ENCODE data around the gene HK2. TPM values are rescaled to one million over a fixed set of nuclear protein-coding genes. Genes with fewer than 3 reads are reported as not detected.
A peak's percentile ranks its signal among the peaks of the same experiment; 100 is the strongest.
"Not testable (repeated sequence)": the region's sequence is repeated elsewhere in the genome, so short reads cannot be mapped to it uniquely, and the experiment has no call there.

The HK2 gene
- total and polyA plus RNA-seq, 4 donors = 1.1 to 26.4 (median 13.9) TPM

DNA sequence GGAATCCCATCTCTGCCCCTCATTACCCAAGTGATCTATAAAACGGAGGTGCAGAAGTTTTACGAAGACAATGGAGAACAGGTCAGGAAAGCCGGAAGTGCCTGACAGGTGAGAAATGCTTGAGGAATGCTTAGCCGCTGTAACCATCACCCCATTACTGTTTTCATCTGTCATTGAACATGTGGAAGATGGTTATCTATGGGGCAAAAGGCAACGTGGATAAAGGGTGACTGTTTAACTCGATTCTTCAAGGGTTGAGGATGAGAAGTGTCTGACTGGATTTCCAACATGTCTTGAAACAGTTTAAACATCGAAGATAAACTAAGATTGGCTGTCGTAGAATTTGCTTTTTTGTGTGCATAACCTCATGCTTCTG, 17.3 kb downstream of the HK2 start:
- no peak for ATAC-seq (ENCODE audit: low FRiP score)
- H3K4me1 ChIP-seq (ENCODE audit: control insufficient read depth in 1 of 2, insufficient read depth in 2 of 2, low read length in 2 of 2) = no peaks in the 10 kb centered on the region
- intact Hi-C loops (cut with DNase I) = no loop called here
- DNase-seq = no peak
- no peak overlapping the region for H3K27ac ChIP-seq (ENCODE audit: low read depth in 1 of 2, low read length in 2 of 2)
- WGBS, 2 donors = 87 to 92% methylated on average over 8 of the region's 8 CpGs
- no peaks in the 10 kb centered on the region for H3K27me3 ChIP-seq (ENCODE audit: control insufficient read depth in 1 of 2, insufficient read depth in 2 of 2, low read length in 1 of 2)
- H3K36me3 ChIP-seq (ENCODE audit: control insufficient read depth in 1 of 2, insufficient read depth in 2 of 2, low read length in 1 of 2) = peaks cover 0 to 1% of the 10 kb centered on the region in 2 donors
- no peaks in the 10 kb centered on the region for H3K9me3 ChIP-seq (ENCODE audit: control insufficient read depth, low read length)
- H3K4me3 ChIP-seq (ENCODE audit: low read length in 2 of 2) = no peak overlapping the region

DNA sequence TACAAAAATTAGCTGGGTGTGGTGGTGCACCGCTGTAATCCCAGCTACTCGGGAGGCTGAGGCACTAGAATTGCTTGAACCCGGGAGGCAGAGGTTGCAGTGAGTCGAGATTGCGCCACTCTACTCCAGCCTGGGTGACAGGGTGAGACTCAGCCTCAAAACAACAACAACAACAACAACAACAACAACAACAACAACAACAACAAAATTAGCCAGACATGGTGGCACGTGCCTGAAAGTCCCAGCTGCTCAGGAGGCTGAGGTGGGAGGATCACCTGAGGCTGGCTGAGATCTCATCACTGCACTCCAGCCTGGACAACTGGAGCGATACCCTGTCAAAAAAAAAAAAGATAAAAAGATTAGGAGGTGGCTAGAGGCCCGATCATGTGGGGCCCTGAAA, 19.4 kb downstream of the HK2 start:
- H3K4me1 ChIP-seq (ENCODE audit: control insufficient read depth in 1 of 2, insufficient read depth in 2 of 2, low read length in 2 of 2); H3K27ac ChIP-seq (ENCODE audit: low read depth in 1 of 2, low read length in 2 of 2); H3K4me3 ChIP-seq (ENCODE audit: low read length in 2 of 2); H3K36me3 ChIP-seq (ENCODE audit: control insufficient read depth in 1 of 2, insufficient read depth in 2 of 2, low read length in 1 of 2); H3K9me3 ChIP-seq (ENCODE audit: control insufficient read depth, low read length); intact Hi-C loops (cut with DNase I); ATAC-seq (ENCODE audit: low FRiP score); H3K27me3 ChIP-seq (ENCODE audit: control insufficient read depth in 1 of 2, insufficient read depth in 2 of 2, low read length in 1 of 2): not testable (repeated sequence)
- WGBS, 2 donors = 96 to 98% methylated on average over 8 of the region's 8 CpGs
- peak in 1 of 2 donors; percentile 5 for DNase-seq

DNA sequence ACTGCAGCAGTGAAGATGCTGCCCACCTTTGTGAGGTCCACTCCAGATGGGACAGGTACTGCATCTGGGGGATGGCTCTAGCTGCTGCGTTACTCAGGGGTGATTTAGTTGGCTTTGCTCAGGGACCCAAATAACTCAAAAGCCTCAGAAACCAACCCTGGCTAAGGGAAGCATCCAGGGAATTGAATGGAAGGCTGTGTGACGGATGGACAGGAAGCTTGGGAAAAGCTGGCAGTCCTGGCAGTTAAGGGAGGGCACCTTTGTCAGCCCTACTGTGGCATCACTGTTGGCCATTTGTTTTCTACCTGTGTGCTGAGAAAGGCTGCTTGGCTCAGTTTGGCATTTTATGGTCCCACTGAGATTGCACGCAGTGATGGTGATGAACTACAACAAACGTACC, 20.5 kb downstream of the HK2 start:
- no peaks in the 10 kb centered on the region for H3K27me3 ChIP-seq (ENCODE audit: control insufficient read depth in 1 of 2, insufficient read depth in 2 of 2, low read length in 1 of 2)
- ATAC-seq (ENCODE audit: low FRiP score) (no peak), DNase-seq (no peak)
- intact Hi-C loops (cut with DNase I) = no loop called here
- no peak overlapping the region for H3K4me3 ChIP-seq (ENCODE audit: low read length in 2 of 2)
- no peak overlapping the region for H3K27ac ChIP-seq (ENCODE audit: low read depth in 1 of 2, low read length in 2 of 2)
- no peaks in the 10 kb centered on the region for H3K9me3 ChIP-seq (ENCODE audit: control insufficient read depth, low read length)
- H3K4me1 ChIP-seq (ENCODE audit: control insufficient read depth in 1 of 2, insufficient read depth in 2 of 2, low read length in 2 of 2) = no peaks in the 10 kb centered on the region
- WGBS, 2 donors = 96% methylated on average over 4 of the region's 4 CpGs
- H3K36me3 ChIP-seq (ENCODE audit: control insufficient read depth in 1 of 2, insufficient read depth in 2 of 2, low read length in 1 of 2) = peaks cover 0 to 1% of the 10 kb centered on the region in 2 donors

DNA sequence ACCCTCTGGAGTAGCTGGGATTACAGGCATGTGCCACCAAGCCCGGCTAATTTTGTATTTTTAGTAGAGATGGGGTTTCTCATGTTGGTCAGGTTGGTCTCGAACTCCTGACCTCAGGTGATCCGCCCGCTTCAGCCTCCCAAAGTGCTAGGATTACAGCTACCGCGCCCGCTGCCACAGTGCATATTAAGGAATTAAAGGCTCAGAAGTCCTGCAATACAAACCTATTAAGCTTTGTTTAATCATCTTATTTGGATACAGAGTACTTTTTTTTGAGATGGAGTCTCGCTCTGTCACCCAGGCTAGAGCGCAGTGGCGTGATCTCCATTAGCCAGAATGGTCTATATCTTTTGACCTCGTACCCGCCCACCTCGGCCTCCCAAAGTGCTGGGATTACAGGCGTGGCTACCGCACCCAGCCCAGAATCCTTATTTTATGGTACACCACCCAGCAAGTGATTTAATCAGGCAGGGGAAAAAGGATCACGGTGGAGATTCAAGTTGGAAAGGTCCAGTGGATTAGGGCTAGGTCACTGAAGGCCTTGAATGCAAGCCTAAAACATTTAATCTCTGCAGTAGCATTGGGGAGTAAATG, 21.3 kb downstream of the HK2 start:
- ATAC-seq (ENCODE audit: low FRiP score); H3K4me1 ChIP-seq (ENCODE audit: control insufficient read depth in 1 of 2, insufficient read depth in 2 of 2, low read length in 2 of 2); H3K27ac ChIP-seq (ENCODE audit: low read depth in 1 of 2, low read length in 2 of 2); H3K27me3 ChIP-seq (ENCODE audit: control insufficient read depth in 1 of 2, insufficient read depth in 2 of 2, low read length in 1 of 2); H3K4me3 ChIP-seq (ENCODE audit: low read length in 2 of 2); intact Hi-C loops (cut with DNase I); H3K36me3 ChIP-seq (ENCODE audit: control insufficient read depth in 1 of 2, insufficient read depth in 2 of 2, low read length in 1 of 2); H3K9me3 ChIP-seq (ENCODE audit: control insufficient read depth, low read length): not testable (repeated sequence)
- DNase-seq = peak in 1 of 2 donors; percentile 9
- WGBS, 2 donors = 95 to 96% methylated on average over 16 of the region's 16 CpGs

DNA sequence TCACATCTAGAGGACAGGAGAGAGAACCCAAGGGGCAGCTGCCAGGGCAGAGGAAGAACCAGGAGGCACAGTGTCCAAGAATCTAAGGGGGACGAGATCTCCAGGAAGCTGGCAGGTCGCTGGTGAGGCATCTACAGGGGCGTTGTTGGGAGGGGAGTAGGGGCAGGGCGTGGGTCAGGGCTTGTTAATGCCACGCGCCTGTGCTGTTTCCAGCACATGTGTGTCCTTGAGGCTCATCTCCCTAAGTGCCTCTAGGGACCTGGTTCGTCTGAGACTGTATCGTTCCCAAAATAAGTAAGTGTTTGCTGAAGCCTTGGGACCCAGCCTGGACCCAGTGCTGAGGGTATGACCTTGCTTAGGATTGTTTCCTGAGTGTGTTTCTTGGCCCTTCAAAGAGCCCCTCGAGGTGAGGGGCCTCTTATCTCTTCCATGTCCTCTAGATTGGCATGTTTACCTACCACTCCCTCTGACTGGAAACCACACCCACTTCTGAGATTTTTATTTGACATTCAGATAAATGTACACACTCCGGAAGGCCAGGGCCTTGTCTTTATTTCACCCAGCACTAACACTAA, 22.2 kb downstream of the HK2 start:
- ATAC-seq (ENCODE audit: low FRiP score) = no peak
- intact Hi-C loops (cut with DNase I) = no loop called here
- WGBS, 2 donors = 70 to 77% methylated on average over 10 of the region's 10 CpGs

DNA sequence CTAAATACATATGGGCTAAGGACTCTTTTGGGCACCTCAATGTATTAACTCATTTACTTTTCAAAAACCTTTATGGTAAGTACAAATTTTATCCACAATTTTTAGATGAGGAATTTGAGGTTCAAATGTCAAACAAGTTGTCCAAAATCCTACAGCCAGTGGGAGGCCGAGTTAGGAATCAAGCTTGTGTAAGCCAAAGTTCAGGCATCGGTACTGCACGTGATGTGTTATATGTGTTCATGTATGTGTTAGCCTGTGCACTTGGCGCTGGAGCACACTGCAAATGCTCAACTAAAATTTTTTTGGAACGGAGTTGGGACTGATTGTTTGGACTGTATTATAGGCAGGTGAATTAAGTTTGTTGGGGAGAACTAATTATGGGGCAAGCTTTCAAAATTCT, 22.7 kb downstream of the HK2 start:
- ATAC-seq (ENCODE audit: low FRiP score) (no peak), DNase-seq (no peak)
- Histone ChIP-seq H3K4me1 (ENCODE audit: control insufficient read depth in 1 of 2, insufficient read depth in 2 of 2, low read length in 2 of 2) (no peaks in the 10 kb centered on the region), H3K27ac (ENCODE audit: low read depth in 1 of 2, low read length in 2 of 2) (no peak overlapping the region), H3K9me3 (ENCODE audit: control insufficient read depth, low read length) (no peaks in the 10 kb centered on the region), H3K36me3 (ENCODE audit: control insufficient read depth in 1 of 2, insufficient read depth in 2 of 2, low read length in 1 of 2) (peaks cover 0 to 1% of the 10 kb centered on the region in 2 donors), H3K27me3 (ENCODE audit: control insufficient read depth in 1 of 2, insufficient read depth in 2 of 2, low read length in 1 of 2) (no peaks in the 10 kb centered on the region), H3K4me3 (ENCODE audit: low read length in 2 of 2) (no peak overlapping the region)
- 93% methylated on average over 5 of the region's 5 CpGs for WGBS, 2 donors
- intact Hi-C loops (cut with DNase I) = no loop called here

More for the DNA sequence above, 22.2 kb downstream of the HK2 start:
- H3K36me3 ChIP-seq (ENCODE audit: control insufficient read depth in 1 of 2, insufficient read depth in 2 of 2, low read length in 1 of 2) = peaks cover 0 to 1% of the 10 kb centered on the region in 2 donors
- no peak overlapping the region for H3K27ac ChIP-seq (ENCODE audit: low read depth in 1 of 2, low read length in 2 of 2)
- H3K4me3 ChIP-seq (ENCODE audit: low read length in 2 of 2) = no peak overlapping the region
- no peaks in the 10 kb centered on the region for H3K27me3 ChIP-seq (ENCODE audit: control insufficient read depth in 1 of 2, insufficient read depth in 2 of 2, low read length in 1 of 2)
- no peaks in the 10 kb centered on the region for H3K4me1 ChIP-seq (ENCODE audit: control insufficient read depth in 1 of 2, insufficient read depth in 2 of 2, low read length in 2 of 2)
- DNase-seq = peak in 1 of 2 donors; percentile 34
- H3K9me3 ChIP-seq (ENCODE audit: control insufficient read depth, low read length) = no peaks in the 10 kb centered on the region

DNA sequence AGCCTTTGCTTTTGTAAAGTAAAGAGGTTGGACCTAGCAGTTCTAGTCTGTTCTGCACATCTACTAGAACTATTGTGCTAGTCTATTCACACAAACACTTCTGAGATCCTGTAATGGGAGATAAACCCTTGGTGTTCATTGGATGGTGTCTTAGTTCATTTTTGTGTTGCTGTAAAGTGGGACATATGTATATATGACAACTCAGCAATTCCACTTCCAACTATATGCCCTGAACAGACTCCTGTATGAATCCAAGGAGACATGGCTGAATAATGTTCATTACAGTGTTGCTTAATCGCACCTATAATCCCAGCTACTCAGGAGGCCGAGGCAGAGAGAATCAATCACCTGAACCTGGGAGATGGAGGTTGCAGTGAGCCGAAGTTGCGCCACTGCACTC, 23.3 kb downstream of the HK2 start:
- Histone ChIP-seq H3K9me3 (ENCODE audit: control insufficient read depth, low read length) (no peaks in the 10 kb centered on the region), H3K4me3 (ENCODE audit: low read length in 2 of 2) (no peak overlapping the region), H3K27me3 (ENCODE audit: control insufficient read depth in 1 of 2, insufficient read depth in 2 of 2, low read length in 1 of 2) (no peaks in the 10 kb centered on the region), H3K4me1 (ENCODE audit: control insufficient read depth in 1 of 2, insufficient read depth in 2 of 2, low read length in 2 of 2) (no peaks in the 10 kb centered on the region), H3K36me3 (ENCODE audit: control insufficient read depth in 1 of 2, insufficient read depth in 2 of 2, low read length in 1 of 2) (peaks cover 0 to 1% of the 10 kb centered on the region in 2 donors), H3K27ac (ENCODE audit: low read depth in 1 of 2, low read length in 2 of 2) (no peak overlapping the region)
- intact Hi-C loops (cut with DNase I) = no loop called here
- WGBS, 2 donors = 95 to 98% methylated on average over 4 of the region's 4 CpGs
- no peak for DNase-seq
- no peak for ATAC-seq (ENCODE audit: low FRiP score)

DNA sequence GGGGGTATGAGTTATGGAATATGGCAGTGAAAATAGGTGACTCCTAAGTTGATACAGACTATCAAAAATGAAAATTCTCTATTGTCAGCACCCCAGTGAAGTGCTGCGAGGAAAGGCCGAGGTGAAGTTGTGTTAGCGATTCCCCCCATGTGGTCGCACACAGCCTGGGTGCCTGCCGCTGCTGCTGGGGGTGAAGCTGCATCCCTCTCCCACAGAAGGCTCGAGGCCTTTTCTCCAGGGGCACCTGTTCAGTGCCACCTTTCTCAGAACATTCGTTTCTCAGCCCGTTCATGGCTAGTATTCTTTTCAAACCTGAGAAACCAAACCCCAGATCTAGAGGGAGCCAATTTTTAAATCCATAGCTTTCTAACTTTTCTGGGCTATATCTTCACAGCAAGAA, 23.8 kb downstream of the HK2 start:
- no peak overlapping the region for H3K27ac ChIP-seq (ENCODE audit: low read depth in 1 of 2, low read length in 2 of 2)
- H3K4me3 ChIP-seq (ENCODE audit: low read length in 2 of 2) = no peak overlapping the region
- no peaks in the 10 kb centered on the region for H3K4me1 ChIP-seq (ENCODE audit: control insufficient read depth in 1 of 2, insufficient read depth in 2 of 2, low read length in 2 of 2)
- no peaks in the 10 kb centered on the region for H3K9me3 ChIP-seq (ENCODE audit: control insufficient read depth, low read length)
- intact Hi-C loops (cut with DNase I) = no loop called here
- peaks cover 0 to 1% of the 10 kb centered on the region in 2 donors for H3K36me3 ChIP-seq (ENCODE audit: control insufficient read depth in 1 of 2, insufficient read depth in 2 of 2, low read length in 1 of 2)
- peak in 1 of 2 donors; percentile 14 for DNase-seq
- no peaks in the 10 kb centered on the region for H3K27me3 ChIP-seq (ENCODE audit: control insufficient read depth in 1 of 2, insufficient read depth in 2 of 2, low read length in 1 of 2)
- 92 to 97% methylated on average over 8 of the region's 8 CpGs for WGBS, 2 donors
- ATAC-seq (ENCODE audit: low FRiP score) = no peak

DNA sequence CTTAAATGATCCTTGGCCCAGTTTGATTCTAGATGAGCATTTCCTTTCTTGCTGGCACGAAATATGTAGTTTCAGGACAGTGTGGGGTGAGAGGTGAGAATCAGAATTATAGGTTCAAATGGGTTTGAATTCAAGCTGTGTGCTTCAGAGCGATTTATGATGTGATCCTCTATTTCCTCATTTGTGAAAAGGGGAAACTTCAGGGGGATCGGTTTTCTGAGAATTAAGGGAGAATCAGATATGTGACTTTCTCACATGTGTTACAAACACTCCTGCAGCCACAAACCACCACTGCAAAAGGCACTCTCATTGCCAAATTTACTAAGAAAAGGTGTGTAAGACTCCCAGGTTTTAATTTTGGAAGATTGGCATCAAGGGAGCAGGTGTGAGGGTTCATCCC, 24.4 kb downstream of the HK2 start:
- Histone ChIP-seq H3K27me3 (ENCODE audit: control insufficient read depth in 1 of 2, insufficient read depth in 2 of 2, low read length in 1 of 2) (no peaks in the 10 kb centered on the region), H3K4me1 (ENCODE audit: control insufficient read depth in 1 of 2, insufficient read depth in 2 of 2, low read length in 2 of 2) (no peaks in the 10 kb centered on the region), H3K36me3 (ENCODE audit: control insufficient read depth in 1 of 2, insufficient read depth in 2 of 2, low read length in 1 of 2) (peaks cover 0 to 1% of the 10 kb centered on the region in 2 donors), H3K27ac (ENCODE audit: low read depth in 1 of 2, low read length in 2 of 2) (no peak overlapping the region), H3K9me3 (ENCODE audit: control insufficient read depth, low read length) (no peaks in the 10 kb centered on the region), H3K4me3 (ENCODE audit: low read length in 2 of 2) (no peak overlapping the region)
- WGBS, 2 donors = 88 to 89% methylated on average over 3 of the region's 3 CpGs
- intact Hi-C loops (cut with DNase I) = no loop called here
- ATAC-seq (ENCODE audit: low FRiP score) (no peak), DNase-seq (no peak)

Data from aorta (tissue), 5 donors.